BE2C (cell line): ENCODE measurements around the gene SCARB1.

ENCODE experiments used
- DNase-seq: peaks from one replicate; pipeline ENCODE4 v3.0.0-alpha.2; 2020
- H3K27me3 ChIP-seq: fragments of 250-450 bp; sonication (Bioruptor Pico); 2 replicates; pipeline ENCODE4 v1.5.1; 2020; ENCODE audit warnings: mild to moderate bottlenecking
- H3K36me3 ChIP-seq: fragments of 250-450 bp; sonication (Bioruptor Pico); 2 replicates; pipeline ENCODE4 v1.5.1; 2020; ENCODE audit warnings: mild to moderate bottlenecking
- H3K4me1 ChIP-seq: fragments of 250-450 bp; sonication (Bioruptor Pico); 2 replicates; pipeline ENCODE4 v1.5.1; 2020
- H3K4me3 ChIP-seq: 2 replicates; pipeline ENCODE4 v1.5.1; 2011; ENCODE audit warnings: low read depth, low read length
- H3K9me3 ChIP-seq: fragments of 250-450 bp; sonication (Bioruptor Pico); 2 replicates; pipeline ENCODE4 v1.5.1; 2020
- TF ChIP-seq, protein P1 (sequence below): IDR thresholded peaks from 2 replicates; pipeline ENCODE4 v1.5.1; 2012; ENCODE audit warnings: mild to moderate bottlenecking, low read depth, low read length

SCARB1 gene

DNA sequence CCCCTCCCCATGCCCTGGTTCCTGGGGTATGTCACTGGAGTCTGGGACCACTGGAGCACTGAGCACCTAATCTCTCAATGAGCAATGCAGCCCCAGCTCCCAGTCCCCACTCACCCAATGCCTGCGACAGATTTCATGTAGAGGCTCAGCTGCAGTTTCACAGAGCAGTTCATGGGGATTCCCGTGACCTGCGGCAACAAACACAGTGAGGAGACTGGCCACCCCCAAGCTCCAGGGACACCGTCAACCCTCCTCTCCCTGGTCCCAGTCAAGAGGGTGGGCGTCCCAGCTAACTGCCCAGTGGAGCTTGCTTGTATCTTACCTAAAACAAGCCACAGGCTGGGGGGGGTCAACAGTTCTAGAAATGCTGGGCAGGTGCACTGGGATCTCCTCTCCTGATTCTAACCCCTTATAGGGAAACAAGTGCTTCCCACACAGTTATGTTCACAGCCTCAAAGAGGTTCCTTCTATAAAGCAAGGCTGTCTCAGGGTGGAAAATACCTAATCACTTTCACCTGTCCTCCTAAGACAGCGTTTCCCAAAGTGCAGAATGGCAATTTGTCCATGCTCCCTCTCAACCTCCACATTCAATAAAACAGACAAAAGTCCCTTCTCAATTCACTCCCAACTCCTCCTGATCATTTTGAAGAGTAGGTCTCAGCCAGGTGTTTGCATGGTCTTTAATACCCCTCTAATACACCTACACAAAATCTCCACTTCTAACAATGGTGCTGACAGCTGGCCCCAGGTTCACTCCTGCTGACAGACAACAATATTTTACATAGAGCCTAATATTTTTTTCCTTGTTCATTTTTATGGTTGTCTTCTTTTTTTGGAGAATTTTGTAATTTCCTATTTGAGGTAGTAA, 68.3 kb downstream of the SCARB1 start:
- H3K27me3 ChIP-seq: no peaks in the 10 kb centered on the region
- TF ChIP-seq, protein P1, sequence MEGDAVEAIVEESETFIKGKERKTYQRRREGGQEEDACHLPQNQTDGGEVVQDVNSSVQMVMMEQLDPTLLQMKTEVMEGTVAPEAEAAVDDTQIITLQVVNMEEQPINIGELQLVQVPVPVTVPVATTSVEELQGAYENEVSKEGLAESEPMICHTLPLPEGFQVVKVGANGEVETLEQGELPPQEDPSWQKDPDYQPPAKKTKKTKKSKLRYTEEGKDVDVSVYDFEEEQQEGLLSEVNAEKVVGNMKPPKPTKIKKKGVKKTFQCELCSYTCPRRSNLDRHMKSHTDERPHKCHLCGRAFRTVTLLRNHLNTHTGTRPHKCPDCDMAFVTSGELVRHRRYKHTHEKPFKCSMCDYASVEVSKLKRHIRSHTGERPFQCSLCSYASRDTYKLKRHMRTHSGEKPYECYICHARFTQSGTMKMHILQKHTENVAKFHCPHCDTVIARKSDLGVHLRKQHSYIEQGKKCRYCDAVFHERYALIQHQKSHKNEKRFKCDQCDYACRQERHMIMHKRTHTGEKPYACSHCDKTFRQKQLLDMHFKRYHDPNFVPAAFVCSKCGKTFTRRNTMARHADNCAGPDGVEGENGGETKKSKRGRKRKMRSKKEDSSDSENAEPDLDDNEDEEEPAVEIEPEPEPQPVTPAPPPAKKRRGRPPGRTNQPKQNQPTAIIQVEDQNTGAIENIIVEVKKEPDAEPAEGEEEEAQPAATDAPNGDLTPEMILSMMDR: no peak
- no peak overlapping the region for H3K4me3 ChIP-seq
- H3K9me3 ChIP-seq: no peaks in the 10 kb centered on the region
- no peak for DNase-seq
- H3K36me3 ChIP-seq: peaks cover 67% of the 10 kb centered on the region
- peaks cover 6% of the 10 kb centered on the region for H3K4me1 ChIP-seq

DNA sequence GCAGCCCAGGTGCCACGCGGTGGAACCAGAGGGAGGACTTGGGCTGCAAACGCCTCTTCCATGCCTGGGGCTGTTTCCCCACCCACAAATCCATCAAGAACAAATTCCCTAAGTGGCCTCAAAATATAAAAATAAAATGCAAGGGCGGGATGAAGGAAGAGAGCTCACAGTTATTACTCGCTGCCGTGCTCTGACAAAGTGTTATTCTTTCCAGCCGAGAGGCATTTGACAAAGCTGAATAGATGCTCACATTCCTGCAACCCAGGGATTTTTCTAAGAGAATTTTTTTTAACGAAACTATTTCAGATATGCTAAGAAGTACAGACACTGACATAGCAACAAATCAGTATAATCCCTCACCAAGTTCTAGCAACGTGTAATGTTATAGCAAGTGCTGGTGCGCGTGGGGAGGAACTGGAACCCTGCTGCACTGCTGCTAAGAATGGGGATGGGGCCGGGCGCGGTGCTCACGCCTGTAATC, 70.7 kb downstream of the SCARB1 start:
- TF ChIP-seq, protein P1: no peak
- DNase-seq: no peak
- peaks cover 3% of the 10 kb centered on the region; the same call in 1 of the 2 replicates for H3K4me1 ChIP-seq
- H3K9me3 ChIP-seq: no peaks in the 10 kb centered on the region
- no peaks in the 10 kb centered on the region for H3K27me3 ChIP-seq
- H3K36me3 ChIP-seq: peaks cover 55% of the 10 kb centered on the region
- no peak overlapping the region for H3K4me3 ChIP-seq

DNA sequence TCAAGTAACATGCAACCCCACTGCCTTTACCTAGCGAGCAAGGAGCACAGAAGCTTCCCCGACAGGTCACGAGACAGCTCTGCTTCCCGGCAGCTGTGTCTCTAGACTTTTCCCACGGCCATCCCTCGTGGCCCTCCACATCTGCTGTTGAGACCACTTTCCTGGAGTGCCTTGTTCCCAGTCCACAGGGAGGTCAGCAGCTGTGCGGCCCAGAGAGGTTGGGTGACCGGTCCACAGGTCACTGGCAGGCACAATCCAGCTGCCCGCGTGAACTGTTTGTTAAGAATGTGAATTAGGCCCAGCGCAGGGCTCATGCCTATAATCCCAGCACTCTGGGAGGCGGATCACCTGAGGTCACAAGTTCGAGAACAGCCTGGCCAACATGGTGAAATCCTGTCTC, 71.5 kb downstream of the SCARB1 start:
- no peak overlapping the region for H3K4me3 ChIP-seq
- no peaks in the 10 kb centered on the region for H3K9me3 ChIP-seq
- H3K36me3 ChIP-seq: peaks cover 47% of the 10 kb centered on the region
- DNase-seq: no peak
- TF ChIP-seq, protein P1: no peak
- H3K27me3 ChIP-seq: no peaks in the 10 kb centered on the region
- peaks cover 3% of the 10 kb centered on the region; the same call in 1 of the 2 replicates for H3K4me1 ChIP-seq

DNA sequence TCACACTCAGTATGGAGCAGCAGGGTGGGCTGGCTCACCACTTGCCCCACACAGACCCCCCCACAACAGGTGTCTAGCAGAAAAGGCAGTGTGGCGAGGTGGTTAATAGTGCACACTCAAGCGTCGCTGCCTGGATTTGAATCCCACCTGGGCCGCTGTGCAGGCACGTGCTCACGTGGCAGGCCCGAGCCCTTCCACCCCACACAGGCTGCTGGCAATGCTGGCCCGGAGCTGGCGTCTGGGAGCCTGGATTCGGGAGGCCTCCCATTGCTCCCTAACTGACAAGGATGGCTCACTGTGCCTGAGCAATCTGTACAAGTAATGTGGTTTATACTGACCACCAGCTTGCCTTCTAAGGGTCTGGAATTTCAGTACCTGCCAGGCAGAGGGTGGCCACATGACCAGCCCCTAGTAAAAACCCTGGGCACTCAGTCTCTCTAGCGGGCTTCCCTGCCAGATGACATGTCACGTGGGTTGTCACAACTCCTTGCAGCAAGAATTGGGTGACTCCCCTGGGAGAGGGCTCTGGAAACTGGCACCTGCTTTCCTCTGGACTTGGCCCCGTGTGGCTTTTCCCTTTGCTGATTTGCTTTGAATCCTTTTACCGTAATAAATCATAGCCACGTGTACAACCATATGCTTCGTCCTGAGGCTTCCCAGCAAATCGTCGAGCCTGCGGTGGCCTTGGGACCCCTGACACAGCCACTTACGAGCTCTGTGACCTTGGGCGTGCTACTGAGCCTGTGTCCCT, 72.8 kb downstream of the SCARB1 start:
- peaks cover 49% of the 10 kb centered on the region for H3K36me3 ChIP-seq
- peak; percentile 71 for DNase-seq
- no peak overlapping the region for H3K4me3 ChIP-seq
- H3K27me3 ChIP-seq: no peaks in the 10 kb centered on the region
- no peaks in the 10 kb centered on the region for H3K9me3 ChIP-seq
- TF ChIP-seq, protein P1: no peak
- H3K4me1 ChIP-seq: peaks cover 3% of the 10 kb centered on the region; the same call in 1 of the 2 replicates

DNA sequence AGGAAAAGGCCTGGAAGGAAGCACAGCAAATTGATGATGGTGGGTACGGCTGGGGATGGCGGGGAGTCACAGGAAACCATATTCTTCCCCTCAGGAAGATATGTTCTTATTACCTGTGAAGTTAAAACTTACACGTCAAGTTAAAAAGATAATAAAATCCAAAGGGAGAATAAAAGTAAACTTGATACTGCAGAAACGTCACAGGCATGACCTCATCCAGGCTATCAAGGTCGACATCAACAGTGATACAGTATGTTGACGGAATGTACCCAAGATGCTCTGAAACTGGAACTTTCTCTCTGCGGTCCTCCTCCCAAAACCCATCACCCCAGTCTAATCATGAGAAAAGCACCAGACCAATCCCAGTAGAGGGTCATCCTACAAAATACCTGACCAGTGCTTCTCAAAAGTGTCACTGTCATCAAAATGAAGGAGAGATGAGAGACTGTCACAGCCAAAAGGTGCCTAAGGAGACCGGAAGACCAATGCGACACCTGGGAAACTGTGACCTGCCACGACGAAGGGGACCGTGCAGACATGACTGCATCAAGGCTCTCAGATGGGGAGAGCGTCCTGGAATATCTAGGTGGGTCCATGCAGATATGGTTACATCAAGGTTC, 74.6 kb downstream of the SCARB1 start:
- H3K4me3 ChIP-seq: no peak overlapping the region
- H3K9me3 ChIP-seq: no peaks in the 10 kb centered on the region
- no peaks in the 10 kb centered on the region for H3K27me3 ChIP-seq
- H3K4me1 ChIP-seq: peaks cover 3% of the 10 kb centered on the region; the same call in 1 of the 2 replicates
- peaks cover 52% of the 10 kb centered on the region for H3K36me3 ChIP-seq
- DNase-seq: no peak
- TF ChIP-seq, protein P1: no peak
